ENCODE measurements around the gene CD200. TPM values are rescaled to one million over a fixed set of nuclear protein-coding genes. Genes with fewer than 3 reads are reported as not detected.

CD200 gene
- total and polyA plus RNA-seq, 9 of the 15 experiments (the other 6 are each of a cell fraction or from before 2014, with no cell fraction given) = 0.13 TPM; not detected in 8

- TF ChIP-seq PHTF2 (CRISPR knock-in tag; IDR thresholded peaks at IDR 0.05) (no peak), ZNF778 (CRISPR knock-in tag; IDR thresholded peaks at IDR 0.05) (no peak), PHB2 (IDR thresholded peaks at IDR 0.05; ENCODE audit: low read depth) (no peak), BRD4 (IDR thresholded peaks at IDR 0.05) (no peak)
Observed at GRCh38 chr3:112401617-112402016, 68.7 kb downstream of the CD200 start (continued).

DNA sequence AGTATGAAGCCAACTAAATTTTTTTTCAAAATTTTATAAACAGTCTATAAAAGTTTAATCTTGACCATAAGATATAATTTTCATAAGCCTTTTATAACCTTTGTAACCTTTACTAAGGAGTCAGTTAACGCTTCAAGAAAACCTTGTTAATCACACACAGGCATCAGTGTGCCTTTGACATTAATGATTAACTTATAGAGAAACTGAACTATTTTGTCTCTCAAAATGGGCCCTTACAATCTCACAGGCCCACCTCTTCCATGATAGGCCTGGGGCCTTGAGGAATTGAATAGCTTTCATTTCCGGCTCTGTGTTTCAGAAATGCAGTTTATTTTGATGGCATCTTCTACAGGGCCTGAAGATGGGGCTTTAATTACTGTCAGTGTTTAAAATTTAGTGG lies 70.1 kb downstream of the CD200 start:
- no peak for FAIRE-seq

More for the DNA sequence above, 70.1 kb downstream of the CD200 start:
- WGBS (ENCODE audit: insufficient coverage, low coverage, missing lambda C conversion rate) = 0% methylated on average over 2 of the region's 2 CpGs
- H3K9me1 ChIP-seq (ENCODE audit: control insufficient read depth, insufficient read depth, low read length) = no peaks in the 10 kb centered on the region
- intact Hi-C loops (cut with micrococcal nuclease) = no loop called here
- TF ChIP-seq NCOA6 (IDR thresholded peaks at IDR 0.05) = no peak
- TF ChIP-seq STAT5B (CRISPR knock-in tag; IDR thresholded peaks at IDR 0.05) = no peak
- no peak for TF ChIP-seq ZNF589 (CRISPR knock-in tag; IDR thresholded peaks at IDR 0.05; ENCODE audit: low read depth)
- TF ChIP-seq REST (IDR thresholded peaks at IDR 0.05; ENCODE audit: borderline replicate concordance) = no peak
- TF ChIP-seq REST (CRISPR knock-in tag; IDR thresholded peaks at IDR 0.05; ENCODE audit: low read depth) = no peak
- no peak for TF ChIP-seq ZKSCAN1 (IDR thresholded peaks at IDR 0.05; ENCODE audit: low read depth, low read length)
- no peak for TF ChIP-seq YBX1 (IDR thresholded peaks at IDR 0.05)
- no peak for TF ChIP-seq CBFA2T3 (IDR thresholded peaks at IDR 0.05)
- TF ChIP-seq SMAD1 (IDR thresholded peaks at IDR 0.05; ENCODE audit: low read depth, low read length, partially characterized antibody) = no peak
- no peak for TF ChIP-seq SUPT5H (IDR thresholded peaks at IDR 0.05)
- no peak for TF ChIP-seq ZNF347 (CRISPR knock-in tag; IDR thresholded peaks at IDR 0.05; ENCODE audit: low read depth)
- TF ChIP-seq U2AF2 (optimal IDR thresholded peaks at IDR 0.05; ENCODE audit: low read depth, low read length) = no peak
- TF ChIP-seq DDX20 (tag; IDR thresholded peaks at IDR 0.05; ENCODE audit: low read depth) = no peak
- no peak for TF ChIP-seq DPF2 (IDR thresholded peaks at IDR 0.05)
- ATAC-seq (no peak), DNase-seq (ENCODE audit: extremely low read depth in 1 of 4, low spot score in 3 of 4) (no peak)
- no peaks in the 10 kb centered on the region for H3K9me3 ChIP-seq (replicated peaks; ENCODE audit: control insufficient read depth, insufficient read depth, low read depth, low read length)
- no peak overlapping the region for H3K4me2 ChIP-seq (ENCODE audit: insufficient read depth, low read length)
- H3K9ac ChIP-seq (ENCODE audit: insufficient read depth in 1 of 2, low read depth in 2 of 2, low read length in 2 of 2) = no peak overlapping the region
- H3K4me1 ChIP-seq (replicated peaks in 1 of 2; ENCODE audit: control insufficient read depth in 2 of 2, insufficient read depth in 2 of 2, low read length in 2 of 2) = no peaks in the 10 kb centered on the region
- no peaks in the 10 kb centered on the region for H4K20me1 ChIP-seq (replicated peaks; ENCODE audit: control insufficient read depth, insufficient read depth, low read length)
- H3K36me3 ChIP-seq (ENCODE audit: control insufficient read depth, insufficient read depth, low read length) = no peaks in the 10 kb centered on the region
- no peaks in the 10 kb centered on the region for H3K27me3 ChIP-seq (ENCODE audit: control insufficient read depth in 2 of 2, insufficient read depth in 2 of 2, low read length in 2 of 2)
- H3K27ac ChIP-seq (ENCODE audit: extremely low read depth, low read depth, low read length) = no peak overlapping the region
- no peak overlapping the region for H3K4me3 ChIP-seq
- ChIA-PET POLR2A (no interaction called here), CTCF (ENCODE audit: low intra/inter-chr PET ratio) (no interaction called here)
- no TSS peak for BruUV-seq (replicated peaks)
- H2AFZ ChIP-seq (ENCODE audit: low read depth, low read length) = no peak overlapping the region
- in situ Hi-C loops (cut with MboI) = no loop called here
- H3K79me2 ChIP-seq (ENCODE audit: control insufficient read depth, insufficient read depth, low read length) = no peaks in the 10 kb centered on the region

Data from K562 (cell line).